Endothelial cell of umbilical vein (primary cell): ENCODE data around the gene PIWIL4. TPM values are rescaled to one million over a fixed set of nuclear protein-coding genes. Genes with fewer than 3 reads are reported as not detected.

ENCODE experiments used
- BruUV-seq: library from RNA; stranded (reverse); fragments of 400-500 nt; replicated peaks from 2 replicates; lab custom pipeline; 2021; lab: Mats Ljungman, UMichigan
- CTCF ChIA-PET: fragments of 300-600, 350-600 bp; sonication (Branson Sonifier 250); formaldehyde crosslinking; loops from one replicate; lab custom pipeline; 2021; ENCODE audit warnings: antibody characterized with exemption, inconsistent platforms; lab: Charles Lee
- POLR2A ChIA-PET: fragments of 300-600, 350-600 bp; sonication (Branson Sonifier 250); formaldehyde crosslinking; loops from one replicate; lab custom pipeline; 2021; ENCODE audit warnings: antibody characterized with exemption, inconsistent platforms; lab: Charles Lee
- DNase-seq: peaks from one replicate; pipeline ENCODE4 v3.0.0-alpha.2; 2011; ENCODE audit warnings: low read depth, low spot score
- FAIRE-seq: peaks from 2 replicates; lab custom pipeline; 2011; peaks lifted over from hg19 to GRCh38; lab: Jason Lieb, UNC
- H2AFZ ChIP-seq: 2 replicates; pipeline ENCODE4 v1.6.0; 2012; ENCODE audit warnings: low read depth, low read length, control low read depth, inconsistent platforms
- H3K27ac ChIP-seq: 2 replicates; pipeline ENCODE4 v1.5.1; 2011; ENCODE audit warnings: low read depth, mild to moderate bottlenecking, control low read depth, low read length, moderate library complexity; ENCODE audit not compliant: insufficient read depth
- H3K27me3 ChIP-seq, 2 experiments: 2 replicates each; pipeline versions ENCODE4 v1.6.0 to v1.6.1; 2011; ENCODE audit warnings: low read length in 2 of 2, mixed read lengths in 1 of 2; ENCODE audit not compliant: control insufficient read depth in 2 of 2, insufficient read depth in 2 of 2
- H3K36me3 ChIP-seq, 2 experiments: 2 replicates in 1 of 2; 3 replicates in 1 of 2; pipeline ENCODE4 v1.5.1; 2011; ENCODE audit warnings: low read length in 2 of 2, mild to moderate bottlenecking in 1 of 2, moderate library complexity in 1 of 2; ENCODE audit not compliant: control insufficient read depth in 2 of 2, insufficient read depth in 2 of 2; ENCODE audit errors: extremely low read depth in 1 of 2
- H3K4me1 ChIP-seq: 3 replicates; pipeline ENCODE4 v1.5.1; 2011; ENCODE audit warnings: mild to moderate bottlenecking, low read length; ENCODE audit not compliant: control insufficient read depth, insufficient read depth; ENCODE audit errors: extremely low read depth
- H3K4me2 ChIP-seq: 2 replicates; pipeline ENCODE4 v1.6.1; 2011; ENCODE audit warnings: low read length, control low read depth, mixed read lengths; ENCODE audit not compliant: insufficient read depth
- H3K4me3 ChIP-seq, 3 experiments: fragments of 200-600 bp in 1 of 3; sonication (generic), shearing (Covaris generic) in 1 of 3; replicated peaks in 1 of 3; 2 replicates each; pipeline ENCODE4 v1.5.1; 2011 to 2016; ENCODE audit warnings: control low read depth in 3 of 3, low read length in 3 of 3, mild to moderate bottlenecking in 2 of 3, inconsistent platforms in 1 of 3, low read depth in 1 of 3, moderate library complexity in 1 of 3; ENCODE audit not compliant: insufficient read depth in 1 of 3
- H3K79me2 ChIP-seq: 2 replicates; pipeline ENCODE4 v1.6.0; 2012; ENCODE audit warnings: low read length, inconsistent platforms; ENCODE audit not compliant: control insufficient read depth, insufficient read depth
- H3K9ac ChIP-seq: replicated peaks from 2 replicates; pipeline ENCODE3; 2011; ENCODE audit warnings: low read length, control low read depth; ENCODE audit not compliant: insufficient read depth; ENCODE audit errors: extremely low read depth
- H3K9me1 ChIP-seq: replicated peaks from 3 replicates; pipeline ENCODE4 v1.6.0; 2011; ENCODE audit warnings: mild to moderate bottlenecking, low read length; ENCODE audit not compliant: control insufficient read depth, insufficient read depth; ENCODE audit errors: extremely low read depth
- H3K9me3 ChIP-seq: replicated peaks from 2 replicates; pipeline ENCODE4 v1.5.1; 2012; ENCODE audit warnings: low read length, inconsistent platforms; ENCODE audit not compliant: control insufficient read depth, insufficient read depth
- H4K20me1 ChIP-seq: replicated peaks from 2 replicates; pipeline ENCODE3; 2011; ENCODE audit warnings: mild to moderate bottlenecking, low read length; ENCODE audit not compliant: control insufficient read depth, insufficient read depth; ENCODE audit errors: extremely low read depth
- CTCF ChIP-seq, 2 donors: IDR thresholded peaks; 1 replicate in 1 of 2; 2 replicates in 1 of 2; pipeline ENCODE4 v1.5.1; 2011; ENCODE audit warnings: low read length in 2 of 2, mild to moderate bottlenecking in 2 of 2, moderate library complexity in 2 of 2, control low read depth in 1 of 2, inconsistent platforms in 1 of 2, low read depth in 1 of 2; ENCODE audit not compliant: insufficient read depth in 1 of 2; ENCODE audit errors: extremely low read depth in 1 of 2
- EZH2 ChIP-seq: IDR thresholded peaks from 2 replicates; pipeline ENCODE4 v1.6.1; 2012; ENCODE audit warnings: borderline replicate concordance, low read depth, mild to moderate bottlenecking, moderate library complexity, low read length, inconsistent platforms; ENCODE audit not compliant: severe bottlenecking
- FOS ChIP-seq: IDR thresholded peaks from 2 replicates; pipeline ENCODE4 v1.6.1; 2011; ENCODE audit warnings: mild to moderate bottlenecking, low read length, moderate library complexity, borderline replicate concordance; ENCODE audit not compliant: insufficient read depth
- GATA2 ChIP-seq: IDR thresholded peaks from 2 replicates; pipeline ENCODE4 v1.7.0; 2011; ENCODE audit warnings: low read depth, mild to moderate bottlenecking, moderate library complexity, mixed read lengths, low read length; ENCODE audit not compliant: insufficient read length, insufficient read depth
- JUN ChIP-seq: IDR thresholded peaks from 2 replicates; pipeline ENCODE4 v1.6.1; 2011; ENCODE audit warnings: borderline replicate concordance, low read depth; ENCODE audit not compliant: insufficient read length, insufficient read depth
- MYC ChIP-seq: IDR thresholded peaks from one replicate; pipeline ENCODE4 v1.6.1; 2011; ENCODE audit warnings: mild to moderate bottlenecking, low read depth, low read length
- POLR2A ChIP-seq: IDR thresholded peaks from 2 replicates; pipeline ENCODE4 v1.6.1; 2012; ENCODE audit warnings: low read depth, mild to moderate bottlenecking, control low read depth, low read length
- POLR2AphosphoS5 ChIP-seq: IDR thresholded peaks from 2 replicates; pipeline ENCODE4 v1.6.1; 2012; ENCODE audit warnings: low read depth, mild to moderate bottlenecking, control low read depth, low read length, moderate library complexity; ENCODE audit not compliant: insufficient read depth
- dilution Hi-C: fragments of 300-500 bp; cut with MboI; formaldehyde crosslinking; loops from one replicate; pipeline ENCODE4 v1.15.0; 2019; ENCODE audit warnings: low sequenced_read_pairs; ENCODE audit not compliant: extremely low pct_ligation_motif_present
- intact Hi-C: fragments of 100-400 bp; cut with micrococcal nuclease; formaldehyde crosslinking; loops from one replicate; pipeline ENCODE4 v1.10.0; 2022
- polyA plus RNA-seq, 4 experiments: library from polyadenylated mRNA; depleted of rRNA in 3 of 4; stranded (reverse) in 3 of 4; unstranded in 1 of 4; fragments of >200 nt; gene quantifications; 2 replicates each; pipeline versions ENCODE4 v1.2.1 to v1.2.3, GENCODE V29; 2011 to 2012; ENCODE audit warnings: missing spikeins in 1 of 4
- total RNA-seq: library from RNA; stranded (reverse); gene quantifications from 2 replicates; pipeline ENCODE4 v1.2.3, GENCODE V29; 2021

Gene PIWIL4
- total and polyA plus RNA-seq, 2 donors (not counting 3 experiments of a cell fraction or from before 2014, with no cell fraction given): 0.55 to 0.64 TPM

GRCh38 chr11:94655956-94656355, 88.8 kb downstream of the PIWIL4 start:
- Histone ChIP-seq H3K27ac (no peak overlapping the region), H3K4me2 (no peak overlapping the region), H3K36me3 (no peaks in the 10 kb centered on the region), H3K4me1 (no peaks in the 10 kb centered on the region), H4K20me1 (no peaks in the 10 kb centered on the region), H2AFZ (no peak overlapping the region), H3K9me3 (no peaks in the 10 kb centered on the region), H3K9me1 (no peaks in the 10 kb centered on the region), H3K79me2 (no peaks in the 10 kb centered on the region), H3K9ac (no peak overlapping the region), H3K4me3 (no peak overlapping the region), H3K27me3 (peaks cover 14 to 22% of the 10 kb centered on the region in 2 experiments)
- TF ChIP-seq CTCF (IDR thresholded peaks at IDR 0.05; ENCODE audit: extremely low read depth in 1 of 2, insufficient read depth in 1 of 2, low read depth in 1 of 2, low read length in 2 of 2): no peak
- TF ChIP-seq JUN: no peak
- TF ChIP-seq GATA2: no peak
- DNase-seq (no peak), FAIRE-seq (no peak)
- ChIA-PET POLR2A (no interaction called here), CTCF (no interaction called here)
- dilution Hi-C loops: no loop called here
- no TSS peak for BruUV-seq
- intact Hi-C loops: no loop called here

GRCh38 chr11:94656968-94657367, 89.8 kb downstream of the PIWIL4 start:
- DNase-seq (no peak), FAIRE-seq (no peak)
- Histone ChIP-seq H4K20me1 (no peaks in the 10 kb centered on the region), H3K9me1 (no peaks in the 10 kb centered on the region), H3K4me1 (no peaks in the 10 kb centered on the region), H3K27ac (no peak overlapping the region), H3K79me2 (no peaks in the 10 kb centered on the region), H3K4me2 (no peak overlapping the region), H3K9me3 (no peaks in the 10 kb centered on the region), H3K9ac (no peak overlapping the region), H3K4me3 (no peak overlapping the region), H2AFZ (no peak overlapping the region), H3K36me3 (no peaks in the 10 kb centered on the region), H3K27me3 (peaks cover 19 to 26% of the 10 kb centered on the region in 2 experiments)
- ChIA-PET POLR2A (no interaction called here), CTCF (interaction anchor here (1.0 kb wide), 1 partner anchor 8 kb away, joined by 3 read pairs; no protein-coding TSS in a partner anchor)
- TF ChIP-seq GATA2 (no peak), POLR2AphosphoS5 (no peak), CTCF (IDR thresholded peaks at IDR 0.05; ENCODE audit: extremely low read depth in 1 of 2, insufficient read depth in 1 of 2, low read depth in 1 of 2, low read length in 2 of 2) (no peak), EZH2 (no peak), FOS (no peak), POLR2A (no peak), MYC (no peak)
- intact Hi-C loops: no loop called here
- dilution Hi-C loops: no loop called here
- BruUV-seq: no TSS peak
